GM23248 (cell line): ENCODE measurements around the gene DKK3. TPM values are rescaled to one million over a fixed set of nuclear protein-coding genes. Genes with fewer than 3 reads are reported as not detected.

Experiments
- DNase-seq: peaks from one replicate; pipeline ENCODE4 v3.0.0-alpha.2; 2015
- H2AFZ ChIP-seq: fragments of 200-600 bp; sonication (generic); 2 replicates; pipeline ENCODE4 v1.6.1; 2016; ENCODE audit warnings: antibody characterized with exemption
- H3F3A ChIP-seq: fragments of 200-600 bp; sonication (generic); 2 replicates; pipeline ENCODE4 v1.6.1; 2016; ENCODE audit warnings: mild to moderate bottlenecking, antibody characterized with exemption, mixed run types; ENCODE audit not compliant: insufficient read depth
- H3K27ac ChIP-seq: fragments of 200-600 bp; sonication (generic); 2 replicates; pipeline ENCODE4 v1.5.1; 2016; ENCODE audit warnings: mild to moderate bottlenecking
- H3K27me3 ChIP-seq: fragments of 200-600 bp; sonication (generic); replicated peaks from 2 replicates; pipeline ENCODE4 v1.6.1; 2016; ENCODE audit warnings: mild to moderate bottlenecking; ENCODE audit not compliant: insufficient read depth
- H3K36me3 ChIP-seq: fragments of 200-600 bp; sonication (generic); 2 replicates; pipeline ENCODE4 v1.6.1; 2016; ENCODE audit warnings: low read depth, mild to moderate bottlenecking
- H3K4me1 ChIP-seq: fragments of 200-600 bp; sonication (generic); 2 replicates; pipeline ENCODE4 v1.6.1; 2016; ENCODE audit warnings: mild to moderate bottlenecking; ENCODE audit not compliant: insufficient read depth
- H3K4me2 ChIP-seq: fragments of 200-600 bp; sonication (generic); one replicate; pipeline ENCODE4 v1.6.1; 2016; ENCODE audit warnings: mild to moderate bottlenecking; ENCODE audit not compliant: unreplicated experiment
- H3K4me3 ChIP-seq: fragments of 200-600 bp; sonication (generic); 2 replicates; pipeline ENCODE4 v1.5.1; 2016; ENCODE audit warnings: mild to moderate bottlenecking
- H3K79me2 ChIP-seq: fragments of 200-600 bp; sonication (generic); 2 replicates; pipeline ENCODE4 v1.6.1; 2016; ENCODE audit warnings: mild to moderate bottlenecking; ENCODE audit not compliant: insufficient read depth
- H3K9ac ChIP-seq: fragments of 200-600 bp; sonication (generic); 2 replicates; pipeline ENCODE4 v1.6.1; 2016; ENCODE audit warnings: mild to moderate bottlenecking
- H3K9me2 ChIP-seq: fragments of 200-600 bp; sonication (generic); 2 replicates; pipeline ENCODE4 v1.6.1; 2016; ENCODE audit warnings: mixed run types, mild to moderate bottlenecking, moderate library complexity; ENCODE audit not compliant: insufficient read depth
- H3K9me3 ChIP-seq: fragments of 200-600 bp; sonication (generic); one replicate; pipeline ENCODE4 v1.6.1; 2017; ENCODE audit warnings: low read depth
- H4K20me1 ChIP-seq: fragments of 200-600 bp; sonication (generic); 2 replicates; pipeline ENCODE4 v1.6.0; 2016; ENCODE audit not compliant: insufficient read depth
- EZH2 ChIP-seq: fragments of 200-600 bp; sonication (generic); IDR thresholded peaks from 2 replicates; pipeline ENCODE4 v1.6.1; 2018; ENCODE audit warnings: antibody characterized with exemption, mild to moderate bottlenecking; ENCODE audit not compliant: insufficient read depth, poor library complexity, severe bottlenecking
- EZH2phosphoT487 ChIP-seq: fragments of 200-600 bp; sonication (generic); IDR thresholded peaks from 2 replicates; pipeline ENCODE4 v1.6.1; 2018; ENCODE audit warnings: antibody characterized with exemption, moderate library complexity, mild to moderate bottlenecking, low read depth; ENCODE audit not compliant: insufficient read depth
- WGBS, 2 experiments: methylation state at CpG; one replicate each; pipeline ENCODE4 v1.1.6; 2015 to 2017; ENCODE audit warnings: low lambda C conversion rate in 2 of 2, low coverage in 1 of 2; ENCODE audit errors: missing lambda C conversion rate in 2 of 2; 5-methylcytosine and 5-hydroxymethylcytosine counted together
- in situ Hi-C: fragments of 300-500 bp; cut with MboI; formaldehyde crosslinking; loops from 2 replicates; pipeline ENCODE4 v1.15.0; 2020
- polyA plus RNA-seq: library from polyadenylated mRNA; unstranded; fragments of >200 nt; fragmentation: Nextera tagmentation; extraction: Ambion mirVana; gene quantifications from 2 replicates; pipeline ENCODE4 v1.2.1, GENCODE V29; 2016
- total RNA-seq: library from RNA; depleted of rRNA; stranded (reverse); fragments of >200 nt; shearing (Covaris generic); gene quantifications from 2 replicates; pipeline ENCODE4 v1.2.3, GENCODE V29; 2014

Gene DKK3
- total and polyA plus RNA-seq, 2 experiments from 2014 or later = 225 to 237 TPM

DNA sequence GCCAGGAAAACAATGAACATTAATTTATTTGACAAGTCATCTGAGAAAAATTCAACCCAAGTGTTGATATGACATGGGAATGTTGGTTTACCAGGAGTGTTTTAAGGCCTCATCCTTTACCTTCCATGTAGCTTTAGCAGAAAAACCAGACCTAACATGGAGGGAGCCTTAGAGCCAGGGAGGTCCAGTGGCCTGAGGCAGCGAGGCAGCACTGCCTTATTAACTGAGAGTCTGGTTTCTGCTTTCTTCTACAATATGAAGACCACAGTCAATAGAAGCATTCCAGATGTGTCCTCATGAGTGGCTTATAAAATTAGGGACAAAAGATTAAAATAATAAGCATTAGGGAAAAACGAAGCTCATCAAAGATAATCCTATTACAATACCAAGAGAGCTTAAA is 61.5 kb downstream of the DKK3 start:
- Histone ChIP-seq H3K4me1 (peaks cover 19% of the 10 kb centered on the region), H3K9me2 (no peaks in the 10 kb centered on the region), H3K9ac (no peak overlapping the region), H3K79me2 (peaks cover 16% of the 10 kb centered on the region), H3K4me3 (no peak overlapping the region), H3K36me3 (peaks cover 43% of the 10 kb centered on the region), H4K20me1 (no peaks in the 10 kb centered on the region), H3K27ac (peak overlapping the region; percentile 65), H3K4me2 (peak overlapping the region; percentile 10), H3K9me3 (no peaks in the 10 kb centered on the region), H3F3A (peaks cover 24% of the 10 kb centered on the region; the same call in 1 of the 2 replicates), H2AFZ (no peak overlapping the region), H3K27me3 (no peaks in the 10 kb centered on the region)
- TF ChIP-seq EZH2phosphoT487 (no peak), EZH2 (no peak)
- no peak for DNase-seq
- in situ Hi-C loops = loop anchor here (25.0 kb wide), 1 partner anchor 315 kb away; no protein-coding TSS in a partner anchor
- WGBS, 2 experiments = 98% methylated on average over 2 of the region's 2 CpGs

DNA sequence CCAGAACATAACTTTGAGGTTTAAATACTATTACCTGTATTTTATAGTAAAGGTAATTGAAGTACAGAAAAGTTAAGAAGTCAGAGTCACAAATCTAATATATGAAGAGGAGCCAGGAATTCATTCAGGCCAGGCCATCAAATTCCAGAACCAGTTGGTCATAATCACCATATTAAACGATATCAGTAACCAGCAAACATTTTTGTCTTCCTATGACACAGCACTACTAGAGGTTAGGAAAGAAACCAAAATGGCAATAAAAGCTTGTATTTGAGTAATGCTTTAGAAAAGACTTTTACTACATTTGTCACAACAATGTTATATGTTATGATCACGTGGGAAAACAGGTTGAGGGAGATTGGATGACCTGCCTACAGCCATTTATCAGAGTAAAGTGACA is 62.2 kb downstream of the DKK3 start:
- in situ Hi-C loops = loop anchor here (25.0 kb wide), 1 partner anchor 316 kb away; no protein-coding TSS in a partner anchor
- 46% methylated on average over 2 of the region's 2 CpGs for WGBS, 2 experiments
- H3K4me3 ChIP-seq = no peak overlapping the region
- H2AFZ ChIP-seq = no peak overlapping the region
- no peak overlapping the region for H3K9ac ChIP-seq
- no peak for TF ChIP-seq EZH2
- TF ChIP-seq EZH2phosphoT487 = no peak
- H3K9me2 ChIP-seq = no peaks in the 10 kb centered on the region
- peaks cover 24% of the 10 kb centered on the region; the same call in 1 of the 2 replicates for H3F3A ChIP-seq
- H3K4me1 ChIP-seq = peaks cover 19% of the 10 kb centered on the region
- H3K36me3 ChIP-seq = peaks cover 44% of the 10 kb centered on the region
- H3K4me2 ChIP-seq = peak overlapping the region; percentile 10
- peak; percentile 79 for DNase-seq
- H4K20me1 ChIP-seq = no peaks in the 10 kb centered on the region
- H3K79me2 ChIP-seq = peaks cover 16% of the 10 kb centered on the region
- no peaks in the 10 kb centered on the region for H3K9me3 ChIP-seq
- peak overlapping the region; percentile 65 for H3K27ac ChIP-seq
- no peaks in the 10 kb centered on the region for H3K27me3 ChIP-seq

DNA sequence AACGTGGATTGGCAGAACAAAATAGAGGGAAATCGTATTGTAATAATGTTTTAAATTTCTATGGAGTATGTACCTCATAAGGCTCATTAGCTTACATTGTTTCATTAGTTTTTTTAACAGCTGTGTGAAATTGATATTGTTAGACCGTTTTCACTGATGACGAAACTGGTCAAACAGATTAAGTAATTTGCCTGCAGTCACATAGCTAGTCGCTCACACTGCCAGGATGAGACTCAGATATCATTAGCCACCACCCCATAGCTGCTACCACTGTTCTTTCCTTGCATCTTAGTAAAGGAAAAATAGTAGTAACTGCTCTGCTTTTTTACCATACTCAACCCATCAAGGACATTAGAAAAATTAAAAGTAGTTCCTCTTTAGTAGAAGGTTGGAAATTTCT is 64.0 kb downstream of the DKK3 start:
- Histone ChIP-seq H3K4me3 (no peak overlapping the region), H3K27me3 (no peaks in the 10 kb centered on the region), H3F3A (peaks cover 24% of the 10 kb centered on the region; the same call in 1 of the 2 replicates), H4K20me1 (no peaks in the 10 kb centered on the region), H3K4me1 (peaks cover 19% of the 10 kb centered on the region), H3K9me3 (no peaks in the 10 kb centered on the region), H2AFZ (no peak overlapping the region), H3K4me2 (no peak overlapping the region), H3K79me2 (peaks cover 16% of the 10 kb centered on the region), H3K27ac (no peak overlapping the region), H3K9ac (no peak overlapping the region), H3K36me3 (peaks cover 42% of the 10 kb centered on the region), H3K9me2 (no peaks in the 10 kb centered on the region)
- in situ Hi-C loops = loop anchor here (25.0 kb wide), 1 partner anchor 318 kb away; no protein-coding TSS in a partner anchor
- TF ChIP-seq EZH2 (no peak), EZH2phosphoT487 (no peak)
- peak; percentile 16 for DNase-seq
- WGBS, 2 experiments = 89 to 91% methylated on average over 5 of the region's 5 CpGs

DNA sequence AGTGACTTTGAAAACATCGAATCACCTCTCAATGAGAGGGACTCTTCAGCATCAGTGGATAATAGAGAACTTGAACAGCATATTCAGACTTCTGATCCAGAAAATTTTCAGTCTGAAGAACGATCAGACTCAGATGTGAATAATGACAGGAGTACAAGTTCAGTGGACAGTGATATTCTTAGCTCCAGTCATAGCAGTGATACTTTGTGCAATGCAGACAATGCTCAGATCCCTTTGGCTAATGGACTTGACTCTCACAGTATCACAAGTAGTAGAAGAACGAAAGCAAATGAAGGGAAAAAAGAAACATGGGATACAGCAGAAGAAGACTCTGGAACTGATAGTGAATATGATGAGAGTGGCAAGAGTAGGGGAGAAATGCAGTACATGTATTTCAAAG is 65.8 kb downstream of the DKK3 start:
- 73 to 81% methylated on average over 3 of the region's 3 CpGs for WGBS, 2 experiments
- no peaks in the 10 kb centered on the region for H3K9me3 ChIP-seq
- H3K36me3 ChIP-seq = peaks cover 56% of the 10 kb centered on the region
- DNase-seq = no peak
- H3K79me2 ChIP-seq = peaks cover 11% of the 10 kb centered on the region; the same call in 1 of the 2 replicates
- peaks cover 24% of the 10 kb centered on the region; the same call in 1 of the 2 replicates for H3F3A ChIP-seq
- no peaks in the 10 kb centered on the region for H3K27me3 ChIP-seq
- no peaks in the 10 kb centered on the region for H3K9me2 ChIP-seq
- TF ChIP-seq EZH2phosphoT487 (no peak), EZH2 (no peak)
- H3K4me1 ChIP-seq = peaks cover 26% of the 10 kb centered on the region
- no peak overlapping the region for H3K27ac ChIP-seq
- no peak overlapping the region for H3K4me3 ChIP-seq
- no peak overlapping the region for H2AFZ ChIP-seq
- no peak overlapping the region for H3K9ac ChIP-seq
- H4K20me1 ChIP-seq = no peaks in the 10 kb centered on the region
- H3K4me2 ChIP-seq = no peak overlapping the region
- in situ Hi-C loops = loop anchor here (25.0 kb wide), 1 partner anchor 320 kb away; no protein-coding TSS in a partner anchor
